22Rv1 (cell line): Measurements from ENCODE around the gene SH3BP4.

Experiments
- H3K27ac ChIP-seq: fragments of 450-650 bp; 2 replicates; pipeline ENCODE4 v1.5.1; 2017
- ZFX ChIP-seq: fragments of 450-650 bp; IDR thresholded peaks from 2 replicates; pipeline ENCODE4 v1.6.1; 2017; ENCODE audit warnings: antibody characterized with exemption, borderline replicate concordance
- TF ChIP-seq, protein P1 (sequence below): fragments of 450-650 bp; IDR thresholded peaks from 2 replicates; pipeline ENCODE4 v1.5.1; 2017; ENCODE audit warnings: mild to moderate bottlenecking

Gene SH3BP4

DNA sequence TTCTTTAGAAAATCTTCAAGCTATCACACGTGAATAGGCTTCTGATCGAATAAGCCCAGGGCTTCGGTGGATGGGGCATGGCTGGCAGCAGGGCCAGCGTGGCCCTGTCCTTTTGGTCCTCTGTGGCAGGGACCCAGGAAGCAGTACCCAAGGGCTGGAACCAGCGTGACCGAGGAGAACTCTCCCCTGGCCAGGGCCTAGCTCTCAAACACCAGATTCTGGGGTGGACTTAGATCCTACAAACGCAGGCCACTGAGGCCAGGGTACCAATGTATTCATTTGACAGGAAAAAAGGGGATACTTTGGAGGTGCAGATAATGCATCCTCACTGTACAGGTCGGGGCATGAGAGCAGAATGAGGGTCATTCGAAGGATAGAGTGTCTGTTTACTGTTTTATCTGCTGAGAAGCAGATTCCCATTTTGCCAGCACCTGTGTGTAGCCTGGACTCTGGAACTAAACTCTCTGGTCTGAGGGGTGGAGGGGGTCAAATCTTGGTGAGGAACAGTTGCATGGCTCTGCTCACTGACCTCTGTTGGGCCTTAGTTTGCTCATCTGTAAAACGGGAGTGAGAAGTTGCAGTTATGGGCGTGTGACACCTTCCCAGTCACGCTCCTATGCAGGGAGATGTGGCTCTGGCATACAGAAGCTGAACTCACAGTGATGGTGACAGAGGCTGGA lies 51.4 kb downstream of the SH3BP4 start:
- no peak overlapping the region for H3K27ac ChIP-seq
- TF ChIP-seq ZFX: no peak
- TF ChIP-seq, protein P1, sequence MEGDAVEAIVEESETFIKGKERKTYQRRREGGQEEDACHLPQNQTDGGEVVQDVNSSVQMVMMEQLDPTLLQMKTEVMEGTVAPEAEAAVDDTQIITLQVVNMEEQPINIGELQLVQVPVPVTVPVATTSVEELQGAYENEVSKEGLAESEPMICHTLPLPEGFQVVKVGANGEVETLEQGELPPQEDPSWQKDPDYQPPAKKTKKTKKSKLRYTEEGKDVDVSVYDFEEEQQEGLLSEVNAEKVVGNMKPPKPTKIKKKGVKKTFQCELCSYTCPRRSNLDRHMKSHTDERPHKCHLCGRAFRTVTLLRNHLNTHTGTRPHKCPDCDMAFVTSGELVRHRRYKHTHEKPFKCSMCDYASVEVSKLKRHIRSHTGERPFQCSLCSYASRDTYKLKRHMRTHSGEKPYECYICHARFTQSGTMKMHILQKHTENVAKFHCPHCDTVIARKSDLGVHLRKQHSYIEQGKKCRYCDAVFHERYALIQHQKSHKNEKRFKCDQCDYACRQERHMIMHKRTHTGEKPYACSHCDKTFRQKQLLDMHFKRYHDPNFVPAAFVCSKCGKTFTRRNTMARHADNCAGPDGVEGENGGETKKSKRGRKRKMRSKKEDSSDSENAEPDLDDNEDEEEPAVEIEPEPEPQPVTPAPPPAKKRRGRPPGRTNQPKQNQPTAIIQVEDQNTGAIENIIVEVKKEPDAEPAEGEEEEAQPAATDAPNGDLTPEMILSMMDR: no peak

DNA sequence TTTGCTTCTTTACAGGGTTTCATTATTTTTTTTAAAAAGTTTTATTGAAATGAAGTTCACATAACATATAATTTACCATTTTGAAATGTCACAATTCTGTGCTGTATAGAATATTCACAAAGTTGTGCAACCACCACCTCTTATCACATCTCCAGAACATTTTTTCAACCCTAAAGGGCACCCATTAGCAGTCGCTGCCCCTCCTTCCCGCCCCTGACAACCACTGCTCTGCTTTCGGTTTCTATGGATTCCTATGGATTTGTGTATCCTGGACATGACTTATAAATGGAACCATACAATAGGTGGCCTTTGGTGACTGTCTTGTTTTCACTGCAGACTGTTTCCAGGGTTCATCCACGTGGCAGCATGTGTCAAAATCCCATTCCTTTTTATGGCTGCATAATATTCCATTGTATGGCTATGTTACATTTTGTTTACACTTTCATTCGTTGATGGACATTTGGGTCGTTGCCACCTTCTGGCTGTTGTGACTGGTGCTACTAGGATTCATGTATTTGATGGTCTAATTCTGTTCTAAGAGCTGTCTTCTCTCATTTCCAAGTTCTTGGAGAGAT lies 52.6 kb downstream of the SH3BP4 start:
- TF ChIP-seq ZFX: no peak
- TF ChIP-seq, protein P1: no peak
- H3K27ac ChIP-seq: no peak overlapping the region

DNA sequence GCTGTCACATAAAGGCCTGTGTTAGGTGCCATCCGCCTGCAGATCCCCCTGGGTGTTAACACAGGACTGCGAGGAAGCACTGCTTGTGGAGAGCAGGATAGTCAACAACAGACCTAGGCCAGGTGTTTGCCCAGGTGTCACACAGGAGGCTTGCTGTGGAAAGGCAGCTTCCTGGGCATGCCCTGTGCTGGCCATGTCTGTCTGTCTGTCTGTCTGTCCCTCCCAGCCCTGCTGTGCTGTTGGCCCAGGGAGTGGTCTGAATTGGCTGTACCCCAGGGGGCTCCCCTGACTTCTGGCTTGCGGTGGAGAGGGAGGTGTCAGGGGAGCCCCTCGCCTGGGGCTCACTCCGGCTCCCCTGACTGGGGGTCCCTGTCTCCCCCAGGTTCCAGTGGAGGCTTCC lies 53.2 kb downstream of the SH3BP4 start:
- no peak for TF ChIP-seq ZFX
- TF ChIP-seq, protein P1: no peak
- no peak overlapping the region for H3K27ac ChIP-seq

DNA sequence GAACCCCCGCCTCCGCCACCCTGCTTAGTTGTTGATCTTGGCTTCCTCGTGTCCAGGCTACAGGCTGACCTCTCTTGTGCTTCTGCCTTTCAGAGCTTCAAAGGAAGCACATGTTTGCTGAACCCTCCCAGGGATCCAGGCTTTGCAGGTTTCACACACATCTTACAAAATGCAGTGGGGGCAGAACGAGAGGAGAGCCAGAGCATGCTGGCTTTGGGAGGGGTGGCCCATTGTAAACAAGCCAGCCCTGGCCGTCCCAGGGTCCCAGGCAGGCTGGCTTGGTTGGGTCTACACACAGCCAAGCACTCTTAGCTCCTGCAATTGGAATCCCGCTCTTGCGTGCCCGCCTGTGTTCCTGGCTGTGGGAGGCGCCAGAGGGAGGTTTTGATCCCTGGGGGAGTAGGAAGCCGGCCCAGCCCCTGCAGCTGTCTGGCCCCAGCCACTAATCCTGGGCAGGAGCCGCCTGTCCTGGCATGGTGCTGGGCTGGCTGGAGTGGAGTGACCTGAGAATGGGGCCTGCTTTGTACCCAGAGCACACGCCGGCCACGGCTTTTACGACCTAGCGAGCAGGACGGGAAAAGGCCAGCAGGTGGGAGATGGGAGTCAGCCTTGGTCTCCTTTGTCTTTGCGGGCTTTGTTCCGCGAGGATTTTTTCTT lies 53.9 kb downstream of the SH3BP4 start:
- TF ChIP-seq ZFX: no peak
- TF ChIP-seq, protein P1: peak; percentile 10; the same call in 1 of the 2 replicates
- H3K27ac ChIP-seq: no peak overlapping the region

DNA sequence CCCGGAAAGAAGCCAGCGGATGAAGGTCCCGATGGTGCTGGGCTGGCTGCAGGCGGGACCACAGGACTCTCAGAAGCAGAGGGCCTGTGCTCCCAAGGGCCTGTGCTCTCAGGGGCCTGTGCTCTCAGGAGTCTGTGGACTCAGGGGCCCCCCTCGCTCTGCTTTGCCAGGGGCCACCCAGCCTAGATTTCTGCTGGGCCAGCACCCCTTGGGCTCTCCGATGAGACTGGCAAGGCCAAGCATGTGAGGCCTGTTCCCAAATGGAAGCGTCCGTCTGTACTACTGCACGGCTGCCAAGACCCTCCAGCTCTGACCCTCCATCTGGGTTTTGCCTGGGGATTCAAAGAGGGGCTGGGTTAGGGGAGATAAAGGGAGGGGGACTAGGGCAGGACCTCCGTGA lies 54.6 kb downstream of the SH3BP4 start:
- TF ChIP-seq, protein P1: no peak
- no peak for TF ChIP-seq ZFX
- no peak overlapping the region for H3K27ac ChIP-seq

DNA sequence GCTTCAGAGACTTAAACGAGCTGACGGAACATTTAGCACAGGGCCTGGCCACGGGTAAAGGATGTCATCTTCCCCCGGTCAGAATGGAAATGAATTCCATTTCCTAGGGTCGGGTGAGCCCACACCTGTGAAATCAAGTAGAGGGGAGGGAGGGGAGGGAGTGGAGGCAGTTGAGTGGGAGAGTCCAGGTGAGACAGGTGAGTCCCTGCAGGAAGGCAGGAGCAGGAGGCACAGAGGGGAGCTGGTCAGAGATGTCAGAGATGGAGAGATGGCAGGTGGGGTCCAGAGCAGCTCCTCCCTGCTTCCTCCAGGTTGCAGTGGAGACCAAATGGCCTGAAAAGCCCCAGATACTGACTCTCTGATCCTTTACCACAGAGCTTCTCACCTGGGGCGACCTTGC lies 55.2 kb downstream of the SH3BP4 start:
- no peak overlapping the region for H3K27ac ChIP-seq
- TF ChIP-seq, protein P1: no peak
- no peak for TF ChIP-seq ZFX
